ENCODE data around the gene LGI4. TPM values are rescaled to one million over a fixed set of nuclear protein-coding genes. Genes with fewer than 3 reads are reported as not detected.
A peak's percentile ranks its signal among the peaks of the same experiment; 100 is the strongest.
"Not testable (repeated sequence)": the region's sequence is repeated elsewhere in the genome, so short reads cannot be mapped to it uniquely, and the experiment has no call there.

Gene LGI4
- total RNA-seq, 1 donor from 2014 or later = 5.2 TPM

GRCh38 chr19:35135389-35135909 lies 590 bp upstream of the LGI4 start:
- Histone ChIP-seq H3K4me1 (ENCODE audit: control insufficient read depth in 3 of 3, insufficient read depth in 3 of 3, low read length in 3 of 3) (peaks cover 34 to 68% (median 51%) of the 10 kb centered on the region in 3 donors), H3K9me3 (ENCODE audit: control insufficient read depth in 3 of 3, low read length in 3 of 3) (no peaks in the 10 kb centered on the region), H3K36me3 (ENCODE audit: control insufficient read depth in 3 of 3, insufficient read depth in 3 of 3, low read length in 3 of 3) (peaks cover 0 to 6% (median 5%) of the 10 kb centered on the region in 3 donors), H3K27me3 (ENCODE audit: control insufficient read depth in 3 of 3, insufficient read depth in 3 of 3, low read length in 3 of 3) (no peaks in the 10 kb centered on the region), H3K9ac (ENCODE audit: low read depth in 1 of 3, low read length in 3 of 3) (peak overlapping the region in 2 of 3 donors; percentile 68 to 69), H3K27ac (ENCODE audit: low read depth, low read length) (peak overlapping the region; percentile 79), H3K4me3 (ENCODE audit: low read length in 3 of 3) (peak overlapping the region in 2 of 3 donors; percentile 56 to 57)

GRCh38 chr19:35133826-35134225 lies 1.0 kb downstream of the LGI4 start:
- Histone ChIP-seq H3K4me3 (ENCODE audit: low read length in 3 of 3) (peak overlapping the region; percentile 24 to 57 (median 45)), H3K36me3 (ENCODE audit: control insufficient read depth in 3 of 3, insufficient read depth in 3 of 3, low read length in 3 of 3) (peaks cover 0 to 5% (median 4%) of the 10 kb centered on the region in 3 donors), H3K9ac (ENCODE audit: low read depth in 1 of 3, low read length in 3 of 3) (peak overlapping the region; percentile 43 to 73 (median 70)), H3K9me3 (ENCODE audit: control insufficient read depth in 3 of 3, low read length in 3 of 3) (no peaks in the 10 kb centered on the region), H3K4me1 (ENCODE audit: control insufficient read depth in 3 of 3, insufficient read depth in 3 of 3, low read length in 3 of 3) (peaks cover 26 to 65% (median 52%) of the 10 kb centered on the region in 3 donors), H3K27me3 (ENCODE audit: control insufficient read depth in 3 of 3, insufficient read depth in 3 of 3, low read length in 3 of 3) (no peaks in the 10 kb centered on the region), H3K27ac (ENCODE audit: low read depth, low read length) (peak overlapping the region; percentile 79)

- Histone ChIP-seq H3K27me3 (ENCODE audit: control insufficient read depth in 3 of 3, insufficient read depth in 3 of 3, low read length in 3 of 3) (no peaks in the 10 kb centered on the region), H3K9ac (ENCODE audit: low read depth in 1 of 3, low read length in 3 of 3) (no peak overlapping the region), H3K36me3 (ENCODE audit: control insufficient read depth in 3 of 3, insufficient read depth in 3 of 3, low read length in 3 of 3) (peaks cover 0 to 5% (median 4%) of the 10 kb centered on the region in 3 donors), H3K27ac (ENCODE audit: low read depth, low read length) (no peak overlapping the region), H3K9me3 (ENCODE audit: control insufficient read depth in 3 of 3, low read length in 3 of 3) (no peaks in the 10 kb centered on the region), H3K4me1 (ENCODE audit: control insufficient read depth in 3 of 3, insufficient read depth in 3 of 3, low read length in 3 of 3) (peaks cover 15 to 52% (median 46%) of the 10 kb centered on the region in 3 donors), H3K4me3 (ENCODE audit: low read length in 3 of 3) (no peak overlapping the region)
Measured at GRCh38 chr19:35132254-35132653, 2.6 kb downstream of the LGI4 start.

GRCh38 chr19:35130761-35131720 lies 3.8 kb downstream of the LGI4 start:
- H3K9me3 ChIP-seq (ENCODE audit: control insufficient read depth in 3 of 3, low read length in 3 of 3) = no peaks in the 10 kb centered on the region
- H3K27ac ChIP-seq (ENCODE audit: low read depth, low read length) = no peak overlapping the region
- no peaks in the 10 kb centered on the region for H3K27me3 ChIP-seq (ENCODE audit: control insufficient read depth in 3 of 3, insufficient read depth in 3 of 3, low read length in 3 of 3)
- peaks cover 0 to 5% (median 4%) of the 10 kb centered on the region in 3 donors for H3K36me3 ChIP-seq (ENCODE audit: control insufficient read depth in 3 of 3, insufficient read depth in 3 of 3, low read length in 3 of 3)
- peaks cover 13 to 47% (median 43%) of the 10 kb centered on the region in 3 donors for H3K4me1 ChIP-seq (ENCODE audit: control insufficient read depth in 3 of 3, insufficient read depth in 3 of 3, low read length in 3 of 3)
- H3K9ac ChIP-seq (ENCODE audit: low read depth in 1 of 3, low read length in 3 of 3) = peak overlapping the region in 1 of 3 donors; percentile 8
- H3K4me3 ChIP-seq (ENCODE audit: low read length in 3 of 3) = no peak overlapping the region

- H3K9ac ChIP-seq (ENCODE audit: low read depth in 1 of 3, low read length in 3 of 3) = peak overlapping the region in 1 of 3 donors; percentile 33
- H3K36me3 ChIP-seq (ENCODE audit: control insufficient read depth in 3 of 3, insufficient read depth in 3 of 3, low read length in 3 of 3); H3K27me3 ChIP-seq (ENCODE audit: control insufficient read depth in 3 of 3, insufficient read depth in 3 of 3, low read length in 3 of 3); H3K27ac ChIP-seq (ENCODE audit: low read depth, low read length); H3K9me3 ChIP-seq (ENCODE audit: control insufficient read depth in 3 of 3, low read length in 3 of 3); H3K4me3 ChIP-seq (ENCODE audit: low read length in 3 of 3): not testable (repeated sequence)
- H3K4me1 ChIP-seq (ENCODE audit: control insufficient read depth in 3 of 3, insufficient read depth in 3 of 3, low read length in 3 of 3) = peaks cover 22 to 46% (median 46%) of the 10 kb centered on the region in 3 donors
Measured at GRCh38 chr19:35129724-35130274, 5.1 kb downstream of the LGI4 start.

- Histone ChIP-seq H3K4me1 (ENCODE audit: control insufficient read depth in 3 of 3, insufficient read depth in 3 of 3, low read length in 3 of 3) (peaks cover 32 to 50% (median 46%) of the 10 kb centered on the region in 3 donors), H3K4me3 (ENCODE audit: low read length in 3 of 3) (no peak overlapping the region), H3K27me3 (ENCODE audit: control insufficient read depth in 3 of 3, insufficient read depth in 3 of 3, low read length in 3 of 3) (no peaks in the 10 kb centered on the region), H3K27ac (ENCODE audit: low read depth, low read length) (no peak overlapping the region), H3K9me3 (ENCODE audit: control insufficient read depth in 3 of 3, low read length in 3 of 3) (no peaks in the 10 kb centered on the region), H3K9ac (ENCODE audit: low read depth in 1 of 3, low read length in 3 of 3) (no peak overlapping the region), H3K36me3 (ENCODE audit: control insufficient read depth in 3 of 3, insufficient read depth in 3 of 3, low read length in 3 of 3) (peaks cover 0 to 5% (median 4%) of the 10 kb centered on the region in 3 donors)
Measured at GRCh38 chr19:35128398-35129057, 6.3 kb downstream of the LGI4 start.

- peaks cover 38 to 56% (median 46%) of the 10 kb centered on the region in 3 donors for H3K4me1 ChIP-seq (ENCODE audit: control insufficient read depth in 3 of 3, insufficient read depth in 3 of 3, low read length in 3 of 3)
- no peak overlapping the region for H3K27ac ChIP-seq (ENCODE audit: low read depth, low read length)
- H3K27me3 ChIP-seq (ENCODE audit: control insufficient read depth in 3 of 3, insufficient read depth in 3 of 3, low read length in 3 of 3) = no peaks in the 10 kb centered on the region
- peaks cover 0 to 2% (median 2%) of the 10 kb centered on the region in 3 donors for H3K36me3 ChIP-seq (ENCODE audit: control insufficient read depth in 3 of 3, insufficient read depth in 3 of 3, low read length in 3 of 3)
- H3K9ac ChIP-seq (ENCODE audit: low read depth in 1 of 3, low read length in 3 of 3) = peak overlapping the region in 1 of 3 donors; percentile 16
- H3K9me3 ChIP-seq (ENCODE audit: control insufficient read depth in 3 of 3, low read length in 3 of 3) = no peaks in the 10 kb centered on the region
- no peak overlapping the region for H3K4me3 ChIP-seq (ENCODE audit: low read length in 3 of 3)
Measured at GRCh38 chr19:35127871-35128270, 7.0 kb downstream of the LGI4 start.

GRCh38 chr19:35126624-35126959 lies 8.3 kb downstream of the LGI4 start:
- peak overlapping the region in 2 of 3 donors; percentile 45 to 68 for H3K9ac ChIP-seq (ENCODE audit: low read depth in 1 of 3, low read length in 3 of 3)
- no peaks in the 10 kb centered on the region for H3K9me3 ChIP-seq (ENCODE audit: control insufficient read depth in 3 of 3, low read length in 3 of 3)
- peaks cover 36 to 60% (median 50%) of the 10 kb centered on the region in 3 donors for H3K4me1 ChIP-seq (ENCODE audit: control insufficient read depth in 3 of 3, insufficient read depth in 3 of 3, low read length in 3 of 3)
- H3K27me3 ChIP-seq (ENCODE audit: control insufficient read depth in 3 of 3, insufficient read depth in 3 of 3, low read length in 3 of 3) = no peaks in the 10 kb centered on the region
- H3K36me3 ChIP-seq (ENCODE audit: control insufficient read depth in 3 of 3, insufficient read depth in 3 of 3, low read length in 3 of 3) = peaks cover 0 to under 1% (median 0%) of the 10 kb centered on the region in 3 donors
- peak overlapping the region in 1 of 3 donors; percentile 13 for H3K4me3 ChIP-seq (ENCODE audit: low read length in 3 of 3)
- peak overlapping the region; percentile 78 for H3K27ac ChIP-seq (ENCODE audit: low read depth, low read length)

- H3K4me1 ChIP-seq (ENCODE audit: control insufficient read depth in 3 of 3, insufficient read depth in 3 of 3, low read length in 3 of 3) = peaks cover 41 to 60% (median 54%) of the 10 kb centered on the region in 3 donors
- peak overlapping the region in 1 of 3 donors; percentile 35 for H3K4me3 ChIP-seq (ENCODE audit: low read length in 3 of 3)
- H3K9ac ChIP-seq (ENCODE audit: low read depth in 1 of 3, low read length in 3 of 3) = peak overlapping the region in 2 of 3 donors; percentile 45 to 68
- peak overlapping the region; percentile 78 for H3K27ac ChIP-seq (ENCODE audit: low read depth, low read length)
- H3K36me3 ChIP-seq (ENCODE audit: control insufficient read depth in 3 of 3, insufficient read depth in 3 of 3, low read length in 3 of 3) = no peaks in the 10 kb centered on the region
- H3K27me3 ChIP-seq (ENCODE audit: control insufficient read depth in 3 of 3, insufficient read depth in 3 of 3, low read length in 3 of 3) = no peaks in the 10 kb centered on the region
- no peaks in the 10 kb centered on the region for H3K9me3 ChIP-seq (ENCODE audit: control insufficient read depth in 3 of 3, low read length in 3 of 3)
Measured at GRCh38 chr19:35125749-35126623, 8.9 kb downstream of the LGI4 start.

Data from skeletal muscle tissue (tissue), 4 donors.